ENCODE measurements around the gene MRPL2. TPM values are rescaled to one million over a fixed set of nuclear protein-coding genes. Genes with fewer than 3 reads are reported as not detected.

Gene MRPL2
- total and polyA plus RNA-seq, 2 of the 8 experiments (the other 6 are each of a cell fraction or from before 2014, with no cell fraction given): 58.7 to 99.9 TPM

- no peak for TF ChIP-seq MAFK (IDR thresholded peaks at IDR 0.05; ENCODE audit: low read depth, low read length)
- TF ChIP-seq SP4 (IDR thresholded peaks at IDR 0.05; ENCODE audit: low read length): 0 out of 2 replicates have a peak, but pooled peaks have one; percentile 43
- no peak for TF ChIP-seq TAF7 (optimal IDR thresholded peaks at IDR 0.05; ENCODE audit: borderline replicate concordance, low read depth, low read length)
Measured at GRCh38 chr6:43070028-43070632, 10.9 kb upstream of the MRPL2 start (continued).
